Body of pancreas (tissue), 4 donors: ENCODE data around the gene NEURL1. TPM values are rescaled to one million over a fixed set of nuclear protein-coding genes. Genes with fewer than 3 reads are reported as not detected.

Experiments used
- ATAC-seq: fragments of 150-250 bp; one replicate; pipeline ENCODE4 v1.9.1; 2016
- DNase-seq, 4 donors: peaks; one replicate each; pipeline ENCODE4 v3.0.0-alpha.2; 2019
- H3K27ac ChIP-seq, 4 donors: fragments of 200-600 bp; sonication (generic); 1 replicate in 3 of 4; 2 replicates in 1 of 4; pipeline versions ENCODE4 v1.5.1 to v1.6.1; 2016 to 2019; ENCODE audit warnings: mild to moderate bottlenecking in 1 of 4, mixed read lengths in 1 of 4, moderate library complexity in 1 of 4
- H3K27me3 ChIP-seq, 2 donors: fragments of 200-600 bp; sonication (generic); one replicate each; pipeline ENCODE4 v1.6.0; 2016; ENCODE audit warnings: mild to moderate bottlenecking in 1 of 2
- H3K36me3 ChIP-seq, 2 donors: fragments of 200-600 bp; sonication (generic); replicated peaks in 1 of 2; 2 replicates each; pipeline ENCODE4 v1.5.1; 2016; ENCODE audit warnings: low read depth in 2 of 2; ENCODE audit not compliant: insufficient read depth in 1 of 2
- H3K4me1 ChIP-seq: fragments of 200-600 bp; sonication (generic); one replicate; pipeline ENCODE4 v1.6.0; 2016
- H3K4me3 ChIP-seq, 2 donors: fragments of 200-600 bp; sonication (generic); 1 replicate in 1 of 2; 2 replicates in 1 of 2; pipeline ENCODE4 v1.5.1; 2016 to 2019
- H3K9me3 ChIP-seq, 3 donors: fragments of 200-600 bp; sonication (generic); 1 replicate in 2 of 3; 2 replicates in 1 of 3; pipeline ENCODE4 v1.5.1; 2016
- CTCF ChIP-seq, 7 experiments: fragments of 450-650 bp in 4 of 7; fragments of 200-600 bp in 3 of 7; sonication (generic) in 3 of 7; IDR thresholded peaks; one replicate each; pipeline ENCODE4 v1.5.1; 2016 to 2019; ENCODE audit warnings: antibody characterized with exemption in 7 of 7
- POLR2A ChIP-seq, 3 donors: fragments of 450-650 bp; IDR thresholded peaks; one replicate each; pipeline ENCODE4 v1.6.1; 2016; ENCODE audit warnings: antibody characterized with exemption in 3 of 3, mild to moderate bottlenecking in 2 of 3
- WGBS, 2 donors: methylation state at CpG; one replicate each; pipeline ENCODE4 v1.1.5; 2017; 5-methylcytosine and 5-hydroxymethylcytosine counted together
- intact Hi-C: fragments of 100-400 bp; cut with DNase I; formaldehyde crosslinking; loops from one replicate; pipeline ENCODE4 v1.15.1; 2023
- total RNA-seq, 2 donors: library from RNA; depleted of rRNA; stranded (reverse); fragments of >200 nt; gene quantifications; one replicate each; pipeline ENCODE4 v1.1.0, GENCODE V29; 2016

The NEURL1 gene
- total RNA-seq, 2 donors from 2014 or later: 25.1 to 25.7 TPM

DNA sequence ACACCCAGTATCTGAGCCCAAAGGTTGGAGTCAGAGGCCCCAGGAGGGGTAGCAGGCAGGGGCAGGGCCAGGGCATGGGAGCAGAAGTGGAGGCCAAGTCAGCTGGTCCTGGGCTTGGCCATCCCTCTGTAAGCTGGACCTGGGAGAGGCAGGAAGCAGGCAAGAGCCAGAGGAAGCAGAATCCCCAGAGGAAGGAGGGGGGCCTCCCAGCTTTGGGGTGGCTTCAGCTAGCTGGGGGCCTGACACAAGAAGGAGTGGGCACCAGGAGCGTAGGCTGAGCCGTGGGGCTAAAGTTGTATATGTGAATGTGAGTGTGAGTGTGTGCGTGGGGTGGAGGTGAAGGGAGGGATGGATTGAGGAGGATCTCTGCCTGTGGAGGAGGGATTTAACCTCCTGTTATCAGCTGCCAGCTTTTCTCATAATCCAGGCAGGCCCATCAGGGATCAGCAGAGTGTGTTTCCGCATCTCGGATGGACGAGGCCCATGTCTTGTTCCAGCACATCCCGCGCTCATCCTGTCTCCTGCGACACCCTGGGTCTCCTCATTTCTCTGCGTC, 54.0 kb downstream of the NEURL1 start:
- Histone ChIP-seq H3K9me3 (no peaks in the 10 kb centered on the region), H3K4me3 (no peak overlapping the region), H3K36me3 (no peaks in the 10 kb centered on the region), H3K27ac (peak overlapping the region in 3 of 4 donors; percentile 53 to 69 (median 60)), H3K27me3 (no peaks in the 10 kb centered on the region), H3K4me1 (peaks cover 79% of the 10 kb centered on the region)
- intact Hi-C loops: no loop called here
- 79 to 88% methylated on average over 10 of the region's 10 CpGs for WGBS, 2 donors
- DNase-seq (no peak), ATAC-seq (no peak)
- TF ChIP-seq CTCF (IDR thresholded peaks at IDR 0.05) (no peak), POLR2A (IDR thresholded peaks at IDR 0.05) (no peak)

- DNase-seq (no peak), ATAC-seq (no peak)
- H3K4me3 ChIP-seq: no peak overlapping the region
- no peak for TF ChIP-seq POLR2A (IDR thresholded peaks at IDR 0.05)
- TF ChIP-seq CTCF (IDR thresholded peaks at IDR 0.05): no peak
- peak overlapping the region; percentile 53 to 69 (median 62) for H3K27ac ChIP-seq
- 90 to 94% methylated on average over 3 of the region's 3 CpGs for WGBS, 2 donors
- intact Hi-C loops: no loop called here
- H3K9me3 ChIP-seq: no peaks in the 10 kb centered on the region
- H3K4me1 ChIP-seq: peaks cover 74% of the 10 kb centered on the region
- H3K27me3 ChIP-seq: no peaks in the 10 kb centered on the region
- H3K36me3 ChIP-seq: no peaks in the 10 kb centered on the region
Observed at GRCh38 chr10:103548006-103548405, 54.5 kb downstream of the NEURL1 start.

DNA sequence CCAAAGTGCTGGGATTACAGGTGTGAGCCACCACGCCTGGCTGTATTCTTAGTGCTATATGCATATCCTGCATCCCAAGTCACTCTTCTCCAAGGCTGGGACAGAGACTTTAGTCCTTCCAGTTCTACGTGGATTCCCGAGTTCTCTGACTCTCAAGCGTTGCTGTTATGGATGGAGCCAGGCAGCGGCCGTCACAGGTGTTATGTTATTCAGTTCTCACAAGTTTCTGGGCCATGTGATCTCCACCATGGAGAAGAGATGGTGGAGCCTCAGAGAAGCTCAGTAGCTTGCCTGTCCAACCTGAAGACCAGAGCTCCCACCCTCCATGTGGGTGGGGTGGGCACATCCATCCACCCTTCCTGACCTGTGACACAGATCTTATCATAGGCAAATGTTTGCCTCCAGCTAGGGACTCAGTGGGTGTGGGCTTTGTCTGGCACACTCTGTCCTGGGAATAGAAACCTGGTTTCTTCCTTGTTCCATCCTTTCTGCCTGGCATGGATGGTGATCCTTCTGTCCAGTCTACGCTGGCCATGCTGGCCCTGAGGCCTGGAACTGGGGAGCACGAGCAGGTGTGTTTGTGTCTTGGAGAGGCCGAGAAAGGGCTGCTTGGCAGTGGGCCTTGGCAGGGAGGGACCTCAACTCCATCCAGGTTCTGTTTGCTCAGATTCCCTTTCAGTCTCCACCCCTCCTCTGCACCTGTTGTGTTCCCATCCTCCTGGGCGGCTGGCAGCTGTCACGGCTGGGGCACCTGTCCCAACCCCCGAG, 55.3 kb downstream of the NEURL1 start:
- no peaks in the 10 kb centered on the region for H3K36me3 ChIP-seq
- peak; percentile 81 to 90 (median 86) for DNase-seq
- WGBS, 2 donors: 38 to 53% methylated on average over 12 of the region's 12 CpGs
- H3K9me3 ChIP-seq: no peaks in the 10 kb centered on the region
- H3K27ac ChIP-seq: peak overlapping the region; percentile 53 to 69 (median 62)
- ATAC-seq: peak; percentile 71
- no peaks in the 10 kb centered on the region for H3K27me3 ChIP-seq
- no peak overlapping the region for H3K4me3 ChIP-seq
- TF ChIP-seq CTCF (IDR thresholded peaks at IDR 0.05) (no peak), POLR2A (IDR thresholded peaks at IDR 0.05) (no peak)
- intact Hi-C loops: no loop called here
- peaks cover 66% of the 10 kb centered on the region for H3K4me1 ChIP-seq

GRCh38 chr10:103549349-103549685, 55.8 kb downstream of the NEURL1 start:
- no peak for DNase-seq
- 46 to 51% methylated on average over 3 of the region's 3 CpGs for WGBS, 2 donors
- peak overlapping the region; percentile 53 to 69 (median 62) for H3K27ac ChIP-seq
- peaks cover 61% of the 10 kb centered on the region for H3K4me1 ChIP-seq
- intact Hi-C loops: no loop called here
- H3K4me3 ChIP-seq: no peak overlapping the region
- no peaks in the 10 kb centered on the region for H3K27me3 ChIP-seq
- TF ChIP-seq POLR2A (IDR thresholded peaks at IDR 0.05): no peak
- no peak for TF ChIP-seq CTCF (IDR thresholded peaks at IDR 0.05)
- no peak for ATAC-seq
- no peaks in the 10 kb centered on the region for H3K9me3 ChIP-seq
- no peaks in the 10 kb centered on the region for H3K36me3 ChIP-seq
